HG03558 (cell line): ENCODE results near the gene GOT1.
A peak's percentile ranks its signal among the peaks of the same experiment; 100 is the strongest.

Experiments used
- ATAC-seq: cut with Tn5 transposase; IDR thresholded peaks from one replicate; pipeline ENCODE4 v1.9.1; 2021; ENCODE audit warnings: moderate number of reproducible peaks; ENCODE audit not compliant: unreplicated experiment; ENCODE audit errors: extremely low read depth

The GOT1 gene

GRCh38 chr10:99430451-99431189 lies at the start of gene GOT1:
Gene GOT1, minus strand, starts transcription at chr10:99430624. Its CDS starts 59 bp downstream, at chr10:99430565.
- peak; percentile 89 for ATAC-seq

- ATAC-seq: no peak
These were observed 39.9 kb upstream of the GOT1 start for GRCh38 chr10:99470327-99470726.

GRCh38 chr10:99467236-99467999 lies 37.0 kb upstream of the GOT1 start:
- ATAC-seq: no peak

- no peak for ATAC-seq
These were observed 36.3 kb upstream of the GOT1 start for GRCh38 chr10:99466632-99467223.

GRCh38 chr10:99461230-99461629 lies 30.8 kb upstream of the GOT1 start:
- ATAC-seq: no peak

GRCh38 chr10:99460070-99460469 lies 29.6 kb upstream of the GOT1 start:
- ATAC-seq: no peak

GRCh38 chr10:99459217-99459616 lies 28.8 kb upstream of the GOT1 start:
- ATAC-seq: no peak

- no peak for ATAC-seq
These were observed 27.4 kb upstream of the GOT1 start for GRCh38 chr10:99457813-99458212.

GRCh38 chr10:99456931-99457288 lies 26.5 kb upstream of the GOT1 start:
- ATAC-seq: no peak

GRCh38 chr10:99456207-99456930 lies 25.9 kb upstream of the GOT1 start:
- no peak for ATAC-seq

- ATAC-seq: no peak
These were observed 21.6 kb upstream of the GOT1 start for GRCh38 chr10:99451981-99452380.

GRCh38 chr10:99451499-99451788 lies 21.0 kb upstream of the GOT1 start:
- ATAC-seq: no peak

- no peak for ATAC-seq
These were observed 20.4 kb upstream of the GOT1 start for GRCh38 chr10:99450624-99451498.

- ATAC-seq: no peak
These were observed 19.7 kb upstream of the GOT1 start for GRCh38 chr10:99450156-99450555.

GRCh38 chr10:99449023-99449422 lies 18.6 kb upstream of the GOT1 start:
- no peak for ATAC-seq

- ATAC-seq: no peak
These were observed 14.1 kb upstream of the GOT1 start for GRCh38 chr10:99444383-99445045.

- no peak for ATAC-seq
These were observed 13.1 kb upstream of the GOT1 start for GRCh38 chr10:99443500-99443899.

- ATAC-seq: no peak
These were observed 12.0 kb upstream of the GOT1 start for GRCh38 chr10:99442394-99442793.

GRCh38 chr10:99438890-99439289 lies 8.5 kb upstream of the GOT1 start:
- ATAC-seq: no peak
